ENCODE data around the gene C6orf120.

- TF ChIP-seq CTCF (IDR thresholded peaks at IDR 0.05) (no peak), POLR2A (IDR thresholded peaks at IDR 0.05) (peak in 1 of 2 donors; percentile 32)
These were observed 21.4 kb downstream of the C6orf120 start for GRCh38 chr6:169723200-169723909.
